Mucosa of stomach (tissue), 1 donor: ENCODE results near the gene FAM107B.

Source experiments
- H3K27me3 ChIP-seq: one replicate; pipeline ENCODE4 v1.7.0; 2013; ENCODE audit warnings: mild to moderate bottlenecking, low read length; ENCODE audit not compliant: control insufficient read depth, insufficient read depth
- H3K36me3 ChIP-seq: one replicate; pipeline ENCODE4 v1.7.0; 2013; ENCODE audit warnings: low read length; ENCODE audit not compliant: control insufficient read depth, insufficient read depth
- H3K4me1 ChIP-seq: one replicate; pipeline ENCODE4 v1.7.0; 2013; ENCODE audit warnings: mild to moderate bottlenecking, low read length; ENCODE audit not compliant: control insufficient read depth, insufficient read depth
- H3K4me3 ChIP-seq: one replicate; pipeline ENCODE4 v1.7.0; 2013; ENCODE audit warnings: low read length
- H3K9ac ChIP-seq: one replicate; pipeline ENCODE4 v1.7.0; 2013; ENCODE audit warnings: mild to moderate bottlenecking, low read length, moderate library complexity
- H3K9me3 ChIP-seq: one replicate; pipeline ENCODE4 v1.7.0; 2013; ENCODE audit warnings: mild to moderate bottlenecking, low read length, moderate library complexity; ENCODE audit not compliant: control insufficient read depth
- donor health status: Pancreatic carcinoma.

The FAM107B gene

GRCh38 chr10:14486777-14487487, 287.8 kb downstream of the FAM107B start:
- Histone ChIP-seq H3K27me3 (no peaks in the 10 kb centered on the region), H3K4me1 (peaks cover 19% of the 10 kb centered on the region), H3K36me3 (no peaks in the 10 kb centered on the region), H3K4me3 (no peak overlapping the region), H3K9me3 (no peaks in the 10 kb centered on the region), H3K9ac (no peak overlapping the region)

- Histone ChIP-seq H3K36me3 (no peaks in the 10 kb centered on the region), H3K4me1 (peaks cover 19% of the 10 kb centered on the region), H3K9me3 (no peaks in the 10 kb centered on the region), H3K4me3 (no peak overlapping the region), H3K27me3 (no peaks in the 10 kb centered on the region), H3K9ac (no peak overlapping the region)
These were observed 288.7 kb downstream of the FAM107B start for GRCh38 chr10:14485986-14486385.

- peaks cover 18% of the 10 kb centered on the region for H3K4me1 ChIP-seq
- H3K27me3 ChIP-seq = no peaks in the 10 kb centered on the region
- H3K36me3 ChIP-seq = no peaks in the 10 kb centered on the region
- H3K9me3 ChIP-seq = no peaks in the 10 kb centered on the region
- no peak overlapping the region for H3K4me3 ChIP-seq
- H3K9ac ChIP-seq = no peak overlapping the region
These were observed 291.3 kb downstream of the FAM107B start for GRCh38 chr10:14483417-14483816.

GRCh38 chr10:14481752-14482151, 292.9 kb downstream of the FAM107B start:
- Histone ChIP-seq H3K36me3 (no peaks in the 10 kb centered on the region), H3K4me3 (no peak overlapping the region), H3K9ac (no peak overlapping the region)

GRCh38 chr10:14481014-14481413, 293.7 kb downstream of the FAM107B start:
- Histone ChIP-seq H3K9me3 (no peaks in the 10 kb centered on the region), H3K4me3 (no peak overlapping the region), H3K36me3 (no peaks in the 10 kb centered on the region), H3K4me1 (no peaks in the 10 kb centered on the region), H3K27me3 (no peaks in the 10 kb centered on the region), H3K9ac (no peak overlapping the region)

More at GRCh38 chr10:14481752-14482151, 292.9 kb downstream of the FAM107B start:
- peaks cover under 1% of the 10 kb centered on the region for H3K4me1 ChIP-seq
- H3K9me3 ChIP-seq = no peaks in the 10 kb centered on the region
- no peaks in the 10 kb centered on the region for H3K27me3 ChIP-seq

- no peaks in the 10 kb centered on the region for H3K36me3 ChIP-seq
- no peaks in the 10 kb centered on the region for H3K27me3 ChIP-seq
- no peaks in the 10 kb centered on the region for H3K9me3 ChIP-seq
- no peak overlapping the region for H3K4me3 ChIP-seq
- H3K4me1 ChIP-seq = no peaks in the 10 kb centered on the region
- no peak overlapping the region for H3K9ac ChIP-seq
These were observed 296.1 kb downstream of the FAM107B start for GRCh38 chr10:14478604-14479003.

- Histone ChIP-seq H3K4me3 (no peak overlapping the region), H3K36me3 (no peaks in the 10 kb centered on the region), H3K4me1 (no peaks in the 10 kb centered on the region), H3K9me3 (no peaks in the 10 kb centered on the region), H3K27me3 (no peaks in the 10 kb centered on the region), H3K9ac (no peak overlapping the region)
These were observed 296.5 kb downstream of the FAM107B start for GRCh38 chr10:14478201-14478600.

GRCh38 chr10:14477408-14477710, 297.3 kb downstream of the FAM107B start:
- Histone ChIP-seq H3K9me3 (no peaks in the 10 kb centered on the region), H3K27me3 (no peaks in the 10 kb centered on the region), H3K36me3 (no peaks in the 10 kb centered on the region), H3K4me1 (no peaks in the 10 kb centered on the region), H3K4me3 (no peak overlapping the region), H3K9ac (no peak overlapping the region)

GRCh38 chr10:14476641-14477407, 297.9 kb downstream of the FAM107B start:
- Histone ChIP-seq H3K9me3 (no peaks in the 10 kb centered on the region), H3K4me3 (no peak overlapping the region), H3K4me1 (no peaks in the 10 kb centered on the region), H3K36me3 (no peaks in the 10 kb centered on the region), H3K9ac (no peak overlapping the region), H3K27me3 (no peaks in the 10 kb centered on the region)

GRCh38 chr10:14476006-14476405, 298.7 kb downstream of the FAM107B start:
- Histone ChIP-seq H3K27me3 (no peaks in the 10 kb centered on the region), H3K36me3 (no peaks in the 10 kb centered on the region), H3K4me1 (no peaks in the 10 kb centered on the region)

GRCh38 chr10:14474656-14475055, 300.0 kb downstream of the FAM107B start:
- Histone ChIP-seq H3K4me3 (no peak overlapping the region), H3K4me1 (no peaks in the 10 kb centered on the region), H3K9me3 (no peaks in the 10 kb centered on the region), H3K9ac (no peak overlapping the region), H3K36me3 (no peaks in the 10 kb centered on the region), H3K27me3 (no peaks in the 10 kb centered on the region)

More at GRCh38 chr10:14476006-14476405, 298.7 kb downstream of the FAM107B start:
- Histone ChIP-seq H3K9ac (no peak overlapping the region), H3K4me3 (no peak overlapping the region), H3K9me3 (no peaks in the 10 kb centered on the region)

- Histone ChIP-seq H3K36me3 (no peaks in the 10 kb centered on the region), H3K9ac (no peak overlapping the region), H3K9me3 (no peaks in the 10 kb centered on the region), H3K4me1 (no peaks in the 10 kb centered on the region), H3K4me3 (no peak overlapping the region), H3K27me3 (no peaks in the 10 kb centered on the region)
These were observed 303.8 kb downstream of the FAM107B start for GRCh38 chr10:14470920-14471319.
